GM18873 (cell line): Measurements from ENCODE around the gene COIL.
"Not testable (repeated sequence)": the region's sequence is repeated elsewhere in the genome, so short reads cannot be mapped to it uniquely, and the experiment has no call there.

Experiments
- ATAC-seq: cut with Tn5 transposase; IDR thresholded peaks from one replicate; pipeline ENCODE4 v1.9.1; 2021; ENCODE audit warnings: mild to moderate bottlenecking, moderate library complexity, moderate number of reproducible peaks; ENCODE audit not compliant: unreplicated experiment, low FRiP score

Gene COIL

GRCh38 chr17:56960596-56961538, at the start of gene COIL:
Gene COIL, minus strand, starts transcription at chr17:56961050. Its CDS starts 31 bp downstream, at chr17:56961019.
- ATAC-seq: peak; percentile 84

DNA sequence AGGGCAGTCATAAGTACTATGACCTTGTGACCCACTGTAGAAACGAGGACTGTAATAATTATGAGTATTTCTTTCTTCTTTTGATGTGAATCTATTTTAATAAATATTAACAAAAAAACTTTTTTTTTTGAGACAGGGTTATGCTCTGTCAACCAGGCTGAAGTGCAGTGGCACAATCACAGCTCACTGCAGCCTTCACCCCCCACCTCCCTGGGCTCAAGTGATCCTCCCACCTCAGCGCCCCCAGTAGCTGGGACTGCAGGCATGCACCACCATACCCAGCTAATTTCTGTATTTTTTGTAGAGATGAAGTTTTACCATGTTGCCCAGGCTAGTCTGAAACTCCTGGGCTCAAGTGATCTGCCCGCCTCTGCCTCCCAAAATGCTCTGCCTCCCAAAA, 49.6 kb upstream of the COIL start:
- no peak for ATAC-seq

DNA sequence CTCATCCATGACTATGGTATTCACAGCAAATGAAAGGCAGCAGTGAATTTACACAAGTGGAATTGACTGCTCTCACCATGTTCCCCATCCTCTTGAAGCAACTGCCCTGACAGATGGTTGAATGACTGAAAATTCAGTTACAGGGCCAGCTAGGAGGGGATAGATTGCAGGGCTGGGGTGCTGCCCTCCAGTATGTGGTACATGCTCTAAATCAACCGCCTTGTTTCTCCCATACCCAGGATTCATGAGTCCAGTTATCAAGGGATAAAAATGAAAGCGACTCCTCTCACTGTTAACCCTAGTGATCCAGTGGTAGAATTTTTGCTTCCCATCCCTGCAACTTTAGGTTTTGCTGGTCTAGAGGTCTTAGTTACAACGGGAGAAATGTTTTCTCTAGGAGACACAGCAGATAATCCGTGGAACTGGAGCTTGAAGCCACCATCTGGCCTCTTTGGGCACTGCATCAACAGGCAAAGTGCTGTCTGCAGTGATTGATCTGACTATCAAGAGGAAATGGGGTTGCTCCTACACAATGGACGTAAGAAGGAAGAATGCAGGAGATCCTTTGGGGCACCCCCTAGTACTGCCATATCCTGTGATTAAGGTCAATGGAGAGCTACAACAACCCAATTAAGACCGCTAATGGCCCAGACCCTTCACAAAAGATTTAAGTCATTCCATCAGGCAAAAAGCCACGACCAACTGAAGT, 49.0 kb upstream of the COIL start:
- peak; percentile 59 for ATAC-seq

DNA sequence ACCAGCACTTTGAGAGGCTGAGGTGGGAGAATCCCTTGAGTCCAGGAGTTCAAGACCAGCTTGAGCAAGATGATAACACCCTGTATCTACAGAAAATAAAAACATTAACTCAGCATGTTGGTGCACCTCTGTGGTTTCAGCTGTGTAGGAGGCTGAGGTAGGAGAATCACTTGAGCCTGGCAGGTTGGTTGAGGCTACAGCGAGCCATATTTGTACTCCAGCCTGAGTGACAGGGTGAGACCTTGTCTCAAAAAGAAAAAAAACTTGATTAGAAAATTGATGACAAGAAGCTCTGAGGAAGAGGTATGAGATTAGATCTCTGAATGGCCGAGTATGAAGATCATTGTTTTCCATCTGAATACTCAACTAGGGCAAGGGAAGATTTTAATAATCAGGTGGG, 48.1 kb upstream of the COIL start:
- no peak for ATAC-seq

DNA sequence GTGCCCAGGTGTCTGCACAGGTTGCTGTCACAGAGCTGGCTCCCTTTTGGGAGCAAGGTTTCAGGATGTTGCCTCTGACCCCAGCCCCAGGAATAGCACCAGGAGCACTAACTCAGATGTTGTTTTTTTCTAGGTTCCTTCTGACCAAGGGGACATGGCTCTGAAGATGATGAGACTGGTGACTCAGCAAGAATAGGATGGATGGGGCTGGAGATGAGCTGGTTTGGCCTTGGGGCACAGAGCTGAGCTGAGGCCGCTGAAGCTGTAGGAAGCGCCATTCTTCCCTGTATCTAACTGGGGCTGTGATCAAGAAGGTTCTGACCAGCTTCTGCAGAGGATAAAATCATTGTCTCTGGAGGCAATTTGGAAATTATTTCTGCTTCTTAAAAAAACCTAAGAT, 45.2 kb upstream of the COIL start:
- ATAC-seq: no peak

- peak; percentile 67 for ATAC-seq
Observed at GRCh38 chr17:57004944-57005579, 44.2 kb upstream of the COIL start.

- no peak for ATAC-seq
Observed at GRCh38 chr17:57002904-57003303, 42.1 kb upstream of the COIL start.

- ATAC-seq: no peak
Observed at GRCh38 chr17:57001541-57001940, 40.7 kb upstream of the COIL start.

- ATAC-seq: no peak
Observed at GRCh38 chr17:56997313-56997712, 36.5 kb upstream of the COIL start.

DNA sequence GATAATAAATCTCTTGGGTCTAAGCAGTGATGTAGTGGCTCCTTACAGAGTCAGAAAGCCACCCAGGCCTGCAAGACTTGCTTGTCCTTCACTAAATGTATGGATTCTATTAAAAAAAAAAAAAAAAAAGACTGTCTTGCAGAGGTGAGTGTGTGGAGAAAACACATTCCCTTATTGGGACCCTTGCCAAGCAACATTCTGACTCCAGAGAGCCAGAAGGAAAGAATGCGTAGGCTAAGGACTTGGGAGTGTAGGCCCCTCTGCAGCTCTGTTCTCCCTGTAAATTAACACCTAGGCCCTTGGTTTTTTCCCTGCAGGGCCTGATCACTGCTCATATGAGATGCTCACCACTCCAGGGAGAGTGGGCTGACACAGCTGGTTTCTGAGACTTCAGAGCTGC, 34.9 kb upstream of the COIL start:
- no peak for ATAC-seq

DNA sequence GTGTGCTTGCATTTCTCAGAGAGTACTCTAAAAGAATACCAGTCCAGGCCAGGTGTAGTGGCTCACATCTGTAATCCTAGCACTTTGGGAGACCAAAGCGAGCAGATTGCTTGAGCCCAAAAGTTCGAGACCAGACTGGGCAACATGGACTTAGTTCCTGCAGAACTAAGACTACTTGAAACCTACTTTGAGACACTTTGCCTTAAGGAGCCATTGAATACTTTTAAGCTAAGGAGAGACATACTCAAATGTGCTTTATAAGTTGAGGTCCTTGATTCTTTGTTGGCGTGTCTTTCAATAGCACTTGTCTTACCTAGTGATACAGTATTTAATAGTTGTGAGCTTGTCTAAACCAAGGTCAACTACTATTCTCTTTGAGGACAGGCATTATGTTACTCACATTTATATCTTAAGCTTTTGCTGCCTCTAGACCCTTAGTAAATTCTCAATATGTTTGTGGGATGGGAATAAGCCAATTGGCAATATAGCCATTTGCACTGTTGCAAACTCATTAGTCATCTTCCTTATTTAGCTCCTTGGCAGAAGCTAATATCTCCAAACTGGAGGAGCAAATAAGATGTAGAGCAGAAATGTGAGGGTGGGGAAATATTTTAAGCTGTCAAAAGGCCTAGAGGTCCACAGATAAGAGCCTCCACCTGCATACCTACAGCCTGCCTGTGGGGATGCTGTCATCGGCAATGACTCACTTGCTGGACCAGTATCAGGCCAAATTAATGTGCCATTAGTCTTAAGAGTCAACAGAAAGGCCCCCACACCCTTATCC, 33.4 kb upstream of the COIL start:
- ATAC-seq: no peak

DNA sequence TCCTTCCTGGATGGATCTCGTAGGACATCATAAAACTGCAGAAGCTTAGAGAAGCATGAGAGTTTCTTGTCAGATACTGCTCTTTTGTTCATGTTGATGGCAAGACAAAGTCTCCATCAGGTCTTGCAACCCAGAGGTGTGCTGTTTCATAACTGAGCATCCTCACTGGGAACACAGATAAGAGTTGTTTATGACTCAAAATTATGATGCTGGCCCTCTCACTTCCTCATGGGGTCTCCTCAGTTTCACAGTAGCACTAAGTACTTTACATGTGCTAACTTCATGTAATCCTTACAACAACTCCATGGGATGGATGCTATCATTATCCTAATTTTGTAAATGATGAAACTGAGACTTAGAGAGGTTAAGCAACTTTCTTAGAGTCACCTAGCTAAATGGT, 31.5 kb upstream of the COIL start:
- ATAC-seq: no peak

DNA sequence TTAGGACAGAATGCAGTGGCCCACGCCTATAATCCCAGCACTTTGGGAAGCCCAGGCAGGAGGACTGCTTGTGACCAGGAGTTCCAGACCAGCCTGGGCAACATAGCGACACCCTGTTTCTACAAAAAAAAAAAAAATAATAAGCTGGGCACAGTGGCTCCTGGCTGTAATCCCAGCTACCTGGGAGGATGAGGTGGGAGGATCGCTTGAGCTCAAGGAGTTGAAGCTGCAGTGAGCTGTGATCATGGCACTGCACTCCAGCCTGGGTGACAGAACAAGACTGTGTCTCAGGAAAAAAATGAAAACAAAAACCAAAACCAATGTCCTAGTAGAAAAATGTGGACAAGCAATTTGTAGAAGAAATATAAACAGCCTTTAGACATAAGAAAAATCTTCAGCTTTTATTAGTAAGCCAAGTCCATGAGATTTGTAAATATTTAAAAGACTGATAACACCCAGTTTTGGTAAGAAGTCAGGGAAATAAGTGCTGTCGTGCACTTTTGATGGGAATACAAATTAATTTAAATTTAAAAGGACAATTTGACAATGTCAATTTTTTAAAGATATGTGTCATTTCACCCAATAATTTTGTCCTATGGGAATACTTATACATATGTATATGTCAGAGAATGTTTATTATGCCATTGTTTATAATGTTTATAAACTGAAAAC, 28.2 kb upstream of the COIL start:
- no peak for ATAC-seq

- no peak for ATAC-seq
Observed at GRCh38 chr17:56987283-56987834, 26.5 kb upstream of the COIL start.

DNA sequence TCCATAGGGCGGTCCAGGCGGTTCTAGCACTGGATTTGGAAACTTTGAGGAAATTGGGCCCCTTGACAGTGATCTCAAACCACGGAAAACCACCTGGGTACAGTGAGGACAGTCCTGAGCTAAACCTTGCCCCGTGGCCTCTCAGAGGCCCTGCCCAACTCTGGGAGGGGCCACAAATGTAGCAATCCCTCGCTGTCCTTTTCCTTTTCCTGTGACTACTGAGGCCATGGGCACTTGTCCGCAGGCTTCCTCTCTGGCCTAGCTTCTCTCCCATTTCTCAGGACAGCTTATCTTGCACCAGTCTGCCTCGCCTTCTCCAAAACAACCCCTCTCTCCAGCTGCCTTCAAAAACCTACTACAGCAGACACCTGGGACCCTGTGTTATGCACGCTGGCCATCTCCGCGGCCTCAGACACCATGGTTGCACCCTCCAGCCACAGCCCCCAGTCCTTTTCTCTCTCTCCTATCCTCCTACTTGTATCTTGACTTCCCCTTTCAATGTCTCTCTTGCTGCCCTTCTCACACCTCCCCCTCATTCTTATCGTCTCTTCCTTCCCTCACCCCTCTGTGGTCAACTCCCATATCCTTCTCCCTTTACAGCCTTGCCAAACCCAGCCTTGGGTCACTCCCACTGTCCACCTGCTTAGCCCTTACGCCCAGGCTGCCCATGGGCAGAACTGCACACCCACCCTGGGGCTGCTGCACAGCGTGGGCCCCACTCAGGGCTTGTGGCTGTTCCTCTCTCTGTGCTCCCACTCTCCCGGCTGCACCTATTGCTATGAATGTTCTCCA, 24.7 kb upstream of the COIL start:
- no peak for ATAC-seq

- ATAC-seq: no peak
Observed at GRCh38 chr17:56983366-56983765, 22.5 kb upstream of the COIL start.

GRCh38 chr17:56982312-56982711, 21.5 kb upstream of the COIL start:
- no peak for ATAC-seq

DNA sequence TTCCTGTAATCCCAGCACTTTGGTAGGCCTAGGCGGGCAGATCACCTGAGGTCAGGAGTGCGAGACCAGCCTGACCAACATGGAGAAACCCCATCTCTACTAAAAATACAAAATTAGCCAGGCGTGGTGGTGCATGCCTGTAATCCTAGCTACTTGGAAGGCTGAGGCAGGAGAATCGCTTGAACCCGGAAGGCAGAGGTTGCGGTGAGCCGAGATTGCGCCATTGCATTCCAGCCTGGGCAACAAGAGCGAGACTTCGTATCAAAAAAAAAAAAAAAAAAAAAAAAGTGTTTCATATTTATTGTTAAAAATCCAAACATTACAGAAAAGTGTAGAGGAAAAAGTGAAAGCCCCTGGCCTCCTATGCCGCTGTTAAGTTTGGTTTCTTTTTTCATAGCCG, 19.7 kb upstream of the COIL start:
- ATAC-seq: not testable (repeated sequence)

GRCh38 chr17:56979091-56979480, 18.2 kb upstream of the COIL start:
- no peak for ATAC-seq
